HG03571 (cell line): Measurements from ENCODE around the gene SAE1.
A peak's percentile ranks its signal among the peaks of the same experiment; 100 is the strongest.

Experiments
- ATAC-seq: cut with Tn5 transposase; IDR thresholded peaks from one replicate; pipeline ENCODE4 v1.9.1; 2021; ENCODE audit not compliant: unreplicated experiment

SAE1 gene

DNA sequence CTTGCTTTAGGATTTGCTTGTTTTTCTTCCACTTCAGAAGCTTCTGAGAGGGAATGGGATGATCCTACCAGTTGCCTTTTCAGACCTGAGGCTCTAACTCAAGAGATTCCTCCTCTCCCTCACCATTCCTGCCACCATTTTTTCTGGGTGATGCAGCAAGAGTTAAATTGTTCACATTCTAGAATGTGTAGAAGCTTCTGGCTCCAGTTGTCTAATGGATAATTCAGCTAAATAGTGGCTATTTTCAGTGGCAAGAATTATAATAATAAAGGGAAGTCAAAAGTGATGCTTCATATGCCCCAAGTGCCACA lies 79.5 kb downstream of the SAE1 start:
- ATAC-seq: no peak

DNA sequence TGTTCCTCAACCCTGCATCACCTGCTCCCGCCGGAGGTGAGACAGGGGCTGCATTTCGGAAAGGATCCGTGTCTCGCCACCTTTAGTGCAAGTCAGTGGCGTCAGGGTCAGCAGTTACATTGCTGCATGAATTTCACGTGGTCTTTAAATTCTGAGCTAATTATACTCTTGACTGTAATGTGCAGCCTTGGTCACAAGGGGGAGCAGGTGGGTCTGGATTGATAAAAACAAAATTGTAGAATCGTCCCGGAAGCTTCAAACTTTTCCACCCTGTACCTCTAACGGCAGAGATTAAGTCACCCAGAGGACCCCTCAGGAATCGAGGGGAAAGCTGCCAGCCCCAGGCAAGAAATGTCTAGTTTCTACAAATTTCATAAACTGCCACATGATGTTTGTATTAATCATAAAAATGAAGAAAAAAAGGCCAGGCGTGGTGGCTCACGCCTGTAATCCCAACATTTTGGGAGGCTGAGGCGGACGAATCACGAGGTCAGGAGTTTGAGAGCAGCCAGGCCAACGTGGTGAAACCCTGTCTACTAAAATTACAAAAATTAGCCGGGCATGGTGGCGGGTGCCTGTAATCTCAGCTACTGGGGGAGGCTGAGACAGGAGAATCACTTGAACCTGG lies 80.2 kb downstream of the SAE1 start:
- ATAC-seq: no peak

DNA sequence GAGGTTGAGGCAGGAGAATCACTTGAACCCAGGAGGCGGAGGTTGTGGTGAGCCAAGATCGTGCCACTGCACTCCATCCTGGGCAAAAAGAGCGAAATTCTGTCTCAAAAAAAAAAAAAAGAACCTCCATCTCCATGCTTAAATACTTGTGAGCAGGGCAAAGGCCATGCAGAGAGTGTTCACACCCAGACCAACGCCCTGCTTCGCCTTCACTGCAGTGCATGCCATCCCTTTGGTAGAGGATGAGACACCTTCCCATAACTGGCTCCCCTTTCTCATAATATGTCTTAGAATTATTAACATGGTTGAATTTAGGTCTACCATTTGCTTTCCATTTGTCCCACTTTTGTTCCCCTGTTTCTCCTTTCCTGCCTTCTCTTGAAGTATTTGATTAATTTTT lies 84.9 kb downstream of the SAE1 start:
- no peak for ATAC-seq

DNA sequence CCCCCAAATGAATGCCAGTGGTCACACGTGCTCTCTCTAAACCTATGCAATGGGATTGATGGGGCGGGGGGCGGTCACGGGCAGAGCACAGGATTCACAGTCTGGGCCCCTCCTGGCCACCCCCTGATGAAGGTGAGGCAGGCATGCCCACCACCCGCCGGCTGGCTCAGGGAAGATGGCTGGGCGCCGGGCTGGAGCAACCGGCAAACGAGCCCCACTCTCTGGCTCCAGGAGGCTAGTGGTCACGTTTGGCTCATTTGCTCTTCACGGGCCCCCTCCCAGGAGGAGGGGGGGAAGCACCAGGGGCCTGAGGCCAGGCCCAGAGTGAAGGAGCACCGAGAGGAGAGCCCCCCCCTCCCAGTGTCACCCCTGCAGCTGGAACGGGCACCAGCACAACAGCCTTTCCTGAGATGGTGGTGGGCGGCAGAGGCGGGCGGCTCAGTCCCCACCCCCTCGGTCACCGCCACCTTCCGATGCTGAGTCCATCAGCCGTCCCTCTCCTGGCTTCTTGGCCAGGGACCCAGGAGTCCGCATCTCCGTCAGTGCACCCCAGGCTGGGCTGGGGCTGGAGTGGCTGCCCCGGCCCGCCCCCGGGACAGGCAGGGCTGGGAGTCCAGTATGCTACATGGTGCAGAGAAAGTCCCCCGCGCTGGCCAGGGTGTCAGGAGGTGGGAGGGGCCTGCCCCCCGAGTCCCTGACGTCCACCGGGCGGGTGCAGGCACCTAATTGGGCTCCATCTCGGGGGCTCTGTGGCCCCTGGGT lies 90.6 kb downstream of the SAE1 start:
- ATAC-seq: no peak

DNA sequence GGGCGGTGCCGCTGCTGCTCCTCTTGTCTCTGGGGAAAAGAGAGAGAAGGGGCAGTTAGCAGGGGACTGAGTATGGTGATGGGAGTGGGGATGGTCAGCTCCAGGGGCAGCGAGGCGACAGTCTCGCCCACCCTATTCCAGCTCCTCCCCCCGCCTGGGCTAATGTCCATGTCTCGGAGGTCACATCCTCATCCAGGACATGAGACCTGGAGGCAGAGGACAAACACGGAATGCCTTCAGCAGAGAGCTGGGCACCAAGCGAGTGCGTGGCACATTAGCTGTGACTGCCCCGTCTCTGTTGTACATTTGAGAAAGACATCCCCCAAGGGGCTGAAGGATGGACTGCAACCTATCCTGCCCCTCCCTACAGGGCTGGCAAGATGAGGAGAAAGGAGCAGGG lies 91.3 kb downstream of the SAE1 start:
- no peak for ATAC-seq

DNA sequence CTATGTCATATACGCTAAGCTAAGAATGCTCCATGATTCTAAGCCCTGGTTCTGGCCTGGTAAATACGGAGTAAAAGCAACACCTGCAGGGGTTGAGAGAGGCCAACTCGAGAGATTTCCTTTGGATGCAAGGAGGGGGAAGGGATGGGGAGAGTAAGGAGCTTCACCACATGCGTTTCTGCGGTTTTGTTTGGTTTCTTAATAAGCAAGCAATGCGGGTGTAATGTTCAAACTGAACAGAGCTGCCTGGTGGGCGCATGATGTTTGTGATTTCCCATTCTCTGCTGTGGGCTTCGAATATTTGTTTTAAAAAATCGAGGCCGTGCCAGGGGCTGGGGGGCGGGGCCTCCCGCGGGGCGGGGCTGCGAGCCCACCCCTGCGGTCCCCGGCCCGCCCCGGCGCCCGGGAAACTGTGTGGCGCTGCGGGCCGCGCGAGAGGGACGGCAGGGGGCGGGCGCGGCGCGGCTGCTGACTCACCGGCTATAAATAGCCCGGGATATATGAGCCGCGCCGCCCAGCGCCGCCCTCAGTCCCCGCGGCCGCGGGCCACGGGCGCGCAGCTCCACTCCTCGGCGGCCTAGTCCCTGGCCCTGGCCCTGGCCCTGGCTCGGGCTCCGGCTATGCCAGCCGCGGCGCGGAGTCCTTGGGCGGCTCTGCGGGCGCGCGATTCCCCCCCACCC lies 95.3 kb downstream of the SAE1 start:
- ATAC-seq: peak; percentile 28

DNA sequence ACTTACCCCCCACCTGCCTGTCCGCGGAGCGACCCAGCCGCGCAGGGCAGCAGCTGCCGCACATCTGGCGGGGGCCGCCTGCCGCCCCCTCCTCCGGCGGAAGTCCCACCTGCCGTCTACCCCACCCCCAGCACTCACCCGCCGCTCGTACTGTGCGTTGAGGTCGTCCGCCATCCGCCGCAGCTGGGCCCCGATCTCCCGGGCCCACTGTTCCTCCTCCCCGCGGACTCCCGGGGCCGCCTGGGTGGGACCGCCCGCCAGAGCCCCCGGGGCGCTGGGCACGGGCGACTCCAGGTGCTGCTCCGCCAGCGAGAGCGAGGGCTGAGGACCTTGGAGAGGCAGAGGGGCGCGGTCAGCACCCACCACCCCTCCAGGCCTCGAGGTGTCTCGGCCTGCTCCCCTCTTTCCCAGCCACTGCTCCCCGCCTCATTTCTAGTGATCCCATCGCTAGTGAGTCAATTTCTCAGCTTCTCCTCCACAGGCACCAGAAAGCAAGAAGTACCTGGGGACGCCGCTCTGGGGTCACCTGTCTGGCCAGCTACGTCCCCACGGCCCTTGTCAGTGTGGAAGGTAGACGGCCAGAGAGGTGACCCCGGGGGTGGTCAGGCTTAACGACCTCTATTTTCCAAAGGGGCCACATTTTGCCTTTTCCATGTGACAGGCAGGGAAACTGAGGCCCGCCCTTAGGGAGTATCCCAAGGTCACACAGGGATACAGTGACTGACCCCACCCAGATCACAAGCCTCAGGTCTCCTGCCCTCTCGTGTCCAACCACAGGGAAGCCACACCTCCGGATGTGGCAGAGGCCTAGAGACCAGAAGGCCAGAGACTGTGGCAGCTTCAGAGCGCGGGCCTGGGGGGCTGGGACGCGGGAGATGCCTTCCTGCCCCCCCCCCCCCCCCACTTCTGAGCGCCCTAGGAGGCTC lies 96.1 kb downstream of the SAE1 start:
- peak; percentile 4 for ATAC-seq

DNA sequence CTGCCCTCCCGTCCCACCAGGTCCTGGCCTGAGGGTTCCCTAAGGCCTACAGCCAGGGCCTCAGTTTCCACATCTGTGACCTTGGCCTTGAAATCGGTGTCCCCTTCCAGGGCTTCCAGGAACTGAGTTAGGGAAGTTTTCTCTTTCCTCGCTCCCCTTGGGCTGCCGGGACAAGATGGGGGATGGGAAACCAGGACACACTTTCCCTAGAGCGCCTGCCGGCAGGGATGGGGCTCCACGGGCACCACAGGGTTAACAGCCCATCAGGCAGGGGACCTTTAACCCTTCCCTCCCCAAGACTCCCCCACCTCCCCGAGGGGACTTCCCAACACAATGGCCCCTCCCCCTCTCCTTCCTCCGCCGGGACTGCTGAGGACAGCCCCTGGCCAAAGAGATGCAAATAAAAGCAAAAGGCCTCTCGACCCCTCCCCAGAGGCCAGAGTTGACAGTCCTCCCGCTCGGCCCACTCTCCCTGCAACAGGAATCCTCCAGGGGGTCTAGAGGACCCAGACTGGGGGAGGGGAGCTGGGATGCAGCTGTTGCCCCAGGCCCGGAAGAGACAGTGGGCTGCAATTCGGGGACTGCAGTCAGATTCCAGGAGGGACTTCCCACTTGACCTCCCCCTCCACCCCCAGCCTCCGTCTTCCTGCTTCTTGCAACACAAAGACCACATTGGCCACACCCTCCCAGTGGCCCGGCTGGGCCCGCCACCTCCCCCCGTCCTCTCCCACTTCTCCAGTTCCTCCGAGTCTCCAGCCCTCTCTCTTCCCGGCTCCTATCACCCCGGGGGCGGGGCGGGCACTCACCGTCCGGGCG lies 96.9 kb downstream of the SAE1 start:
- no peak for ATAC-seq

DNA sequence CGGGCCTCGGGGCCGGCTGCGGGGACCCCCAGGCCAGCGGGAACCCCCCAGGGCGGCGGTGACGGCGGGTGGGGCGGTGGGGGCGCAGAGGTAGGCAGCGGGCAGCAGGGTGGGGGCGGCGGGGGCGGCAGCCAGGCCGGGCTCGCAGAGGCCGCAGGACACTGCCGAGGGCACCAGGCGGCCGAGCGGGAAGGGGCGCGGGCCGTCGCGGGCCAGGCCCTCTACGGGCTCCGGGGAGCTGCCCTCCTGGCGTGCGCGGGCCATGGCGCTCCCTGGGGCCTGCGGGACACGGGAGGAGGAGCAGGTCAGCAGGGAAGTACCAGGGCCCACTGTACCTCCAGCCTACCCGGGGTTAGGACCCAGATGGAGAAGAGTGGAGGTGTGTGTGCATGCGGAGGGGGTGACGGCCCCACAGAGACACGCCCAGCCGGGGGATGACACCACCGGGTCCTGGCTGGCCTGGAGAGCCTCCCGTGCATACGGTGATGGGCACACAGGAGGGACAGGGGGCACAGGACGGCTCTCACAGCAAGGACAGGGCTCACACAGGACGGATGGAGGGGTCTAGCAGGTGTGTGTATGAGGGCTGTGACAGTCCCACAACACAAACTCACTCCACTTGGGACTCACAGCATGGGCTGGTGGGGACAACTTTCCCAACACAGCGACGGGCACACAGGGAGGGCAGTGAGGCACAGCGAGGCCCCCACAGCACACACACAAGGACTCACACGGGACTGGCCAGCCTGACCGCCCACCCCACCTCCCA lies 97.7 kb downstream of the SAE1 start:
- no peak for ATAC-seq

DNA sequence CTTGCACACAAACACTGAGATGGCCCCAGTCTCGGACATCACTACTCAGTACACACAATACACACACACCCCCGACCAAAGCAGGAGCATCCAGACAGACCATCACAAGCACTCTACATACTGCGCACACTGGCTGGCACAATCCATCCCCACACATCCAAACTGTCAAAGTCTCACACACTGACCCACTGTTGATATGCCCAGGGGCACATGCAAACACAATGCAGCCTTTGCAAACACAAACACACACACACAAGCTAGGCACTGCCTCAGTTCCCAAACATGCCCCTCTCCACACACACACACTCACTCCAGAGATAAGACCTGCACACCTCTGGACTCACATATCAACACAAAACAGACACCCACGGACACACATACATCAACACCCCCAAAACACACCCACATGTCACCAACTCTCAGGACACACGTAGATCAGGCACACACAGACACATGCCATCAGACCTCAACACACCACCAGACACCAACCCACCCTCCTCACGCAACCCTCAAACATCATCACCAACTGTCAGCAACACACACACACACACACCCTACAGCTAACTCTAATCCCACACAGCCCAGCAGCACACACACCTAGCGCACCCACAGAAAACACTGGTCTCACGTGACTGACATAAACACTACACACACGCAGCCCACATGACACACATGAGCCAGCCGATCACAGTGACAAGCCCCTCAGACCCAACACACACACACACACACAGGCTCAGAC lies 98.5 kb downstream of the SAE1 start:
- no peak for ATAC-seq

DNA sequence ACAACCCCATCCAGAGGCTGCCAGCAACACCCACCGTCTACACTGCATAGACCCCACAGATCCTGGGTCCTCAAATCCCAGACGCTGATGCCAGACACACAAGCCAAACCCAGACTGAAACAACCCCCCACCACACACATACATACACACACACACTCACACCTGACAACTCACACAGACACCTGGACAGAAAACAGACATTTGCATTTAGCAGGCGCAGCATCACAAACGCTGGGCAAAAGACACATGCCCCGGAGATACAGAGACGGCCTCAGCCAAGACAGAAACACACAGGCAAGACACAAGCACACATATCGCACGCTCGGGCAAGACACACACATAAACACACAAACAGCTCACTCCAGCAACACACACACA lies 99.0 kb downstream of the SAE1 start:
- no peak for ATAC-seq

DNA sequence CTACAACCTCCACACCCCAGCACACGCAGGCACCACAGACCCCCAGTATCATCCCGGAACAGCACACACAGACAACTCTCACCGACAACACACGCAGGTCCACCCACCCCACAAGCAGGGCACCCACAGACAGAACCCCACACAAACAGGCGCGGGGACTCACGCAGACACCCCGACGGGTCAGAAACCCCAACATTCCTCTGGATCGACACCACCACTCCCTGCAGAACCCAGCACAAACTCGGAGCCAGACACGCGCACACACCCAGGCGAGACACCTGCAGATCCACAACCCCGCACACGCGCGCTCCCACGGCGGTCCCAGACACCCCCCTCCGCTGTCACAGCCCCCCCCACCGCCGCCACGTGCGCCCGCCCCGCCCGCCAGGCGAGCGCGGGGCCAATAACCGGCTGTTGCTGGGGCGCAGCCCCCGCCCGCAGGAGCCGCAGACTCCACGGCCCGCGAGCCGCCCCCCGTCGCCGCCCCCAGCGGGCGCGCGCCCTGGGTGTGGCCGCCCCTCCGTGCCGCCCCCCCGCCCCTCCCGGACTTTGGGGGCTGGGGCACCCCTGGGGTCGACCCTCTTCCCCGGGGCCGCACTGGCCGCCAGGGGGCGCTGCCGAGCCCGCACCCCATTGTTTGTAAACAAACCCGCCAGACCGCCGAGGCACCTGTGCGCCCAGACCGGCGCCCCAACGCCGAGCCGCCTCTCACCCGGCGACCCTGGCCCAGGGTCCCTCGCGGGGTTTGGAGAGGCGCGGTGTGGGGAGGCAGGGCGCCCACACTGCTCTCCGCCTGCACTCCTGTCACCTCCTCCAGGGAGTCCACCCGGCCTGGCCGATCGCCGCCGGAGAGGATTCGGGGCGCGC lies 99.7 kb downstream of the SAE1 start:
- no peak for ATAC-seq

DNA sequence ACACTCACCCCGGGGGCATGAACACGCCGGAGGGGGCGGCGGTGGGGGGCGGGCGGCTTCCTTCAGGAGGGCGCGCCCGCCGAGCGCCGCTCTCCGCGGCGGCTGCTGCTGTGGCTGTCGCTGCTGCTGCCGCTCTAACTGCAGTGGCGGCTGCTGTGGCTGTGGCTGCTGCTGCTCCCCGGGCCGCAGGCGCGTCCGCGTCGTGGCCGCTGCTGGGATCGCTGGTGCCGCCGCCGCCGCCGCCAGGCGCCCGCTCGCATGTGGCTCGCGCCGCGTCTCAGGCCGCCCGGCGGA lies 100.2 kb downstream of the SAE1 start, which contains the start of gene BBC3:
Gene BBC3, minus strand, starts transcription at position 279 of the 294 bp plus-strand sequence. CDS start 2,768 bp downstream, outside the sequence.
- no peak for ATAC-seq

DNA sequence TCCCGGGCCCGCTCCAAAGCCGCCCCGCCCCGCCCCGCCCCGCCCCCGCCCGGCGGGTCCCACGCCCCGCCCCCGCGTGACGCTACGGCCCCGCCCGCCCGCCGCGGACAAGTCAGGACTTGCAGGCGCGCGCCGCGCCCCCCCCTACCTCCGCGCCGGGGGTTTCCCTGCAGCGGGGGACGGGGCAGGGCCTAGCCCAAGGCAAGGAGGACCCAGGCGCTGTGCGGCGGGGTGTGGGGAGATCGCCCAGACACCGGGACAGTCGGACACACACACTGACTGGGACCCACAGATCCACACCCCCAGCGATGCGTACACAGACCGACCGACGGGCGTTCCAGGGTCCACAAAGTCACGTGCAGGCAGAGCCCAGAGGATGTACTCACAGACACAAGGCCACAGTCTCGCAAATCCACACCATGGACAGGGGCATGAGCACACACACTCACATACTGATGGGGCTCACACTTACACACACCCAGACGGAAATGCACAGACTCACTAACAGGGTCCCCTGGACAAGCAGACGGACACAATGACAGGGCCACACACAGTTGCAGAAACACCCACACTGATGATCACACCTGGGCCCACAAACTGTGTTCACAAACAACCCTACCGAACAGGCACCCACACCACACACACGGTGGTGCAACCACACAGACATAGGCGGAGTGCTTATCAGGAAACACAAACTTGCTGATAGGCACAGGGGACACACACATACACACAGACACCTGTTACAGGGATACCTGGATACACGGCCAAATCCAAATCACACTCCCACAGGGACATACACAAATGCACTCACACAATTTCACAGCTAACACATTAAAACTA lies 100.8 kb downstream of the SAE1 start:
- ATAC-seq: peak; percentile 30

DNA sequence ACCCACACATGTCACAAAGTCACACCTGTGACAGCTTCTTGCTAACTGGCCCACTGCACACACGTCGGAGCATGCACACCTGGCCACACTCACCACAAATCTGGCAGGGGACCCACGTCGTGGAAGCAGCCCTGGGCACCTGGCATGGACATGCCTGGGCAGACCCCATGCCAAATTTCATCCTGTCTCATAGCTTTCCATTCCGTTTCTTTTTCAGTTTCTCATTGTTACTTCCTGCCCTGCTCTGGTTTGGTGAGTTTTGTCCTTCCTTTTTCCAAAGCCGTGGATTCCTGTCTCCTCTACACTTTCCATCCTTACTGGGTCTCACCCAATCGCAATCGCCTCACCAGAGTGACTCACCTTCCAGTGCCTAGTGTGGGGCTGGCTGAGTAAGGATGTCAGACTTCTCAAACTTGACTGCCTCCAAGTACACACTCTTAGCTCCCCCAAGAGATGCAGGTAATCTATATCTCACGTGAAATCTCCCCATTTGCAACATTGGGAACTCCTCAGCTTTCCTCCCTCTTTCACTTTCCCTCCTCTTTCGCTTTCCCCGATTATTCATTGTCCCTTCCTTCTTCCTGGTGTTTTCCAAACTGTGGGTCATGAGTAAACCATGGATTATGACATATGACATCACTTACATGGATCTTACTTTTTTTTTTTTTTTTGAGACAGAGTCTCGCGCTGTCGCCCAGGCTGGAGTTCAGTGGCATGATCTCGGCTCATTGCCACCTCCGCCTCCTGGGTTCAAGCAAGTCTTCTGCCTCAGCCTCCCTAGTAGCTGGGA lies 102.0 kb downstream of the SAE1 start:
- no peak for ATAC-seq

DNA sequence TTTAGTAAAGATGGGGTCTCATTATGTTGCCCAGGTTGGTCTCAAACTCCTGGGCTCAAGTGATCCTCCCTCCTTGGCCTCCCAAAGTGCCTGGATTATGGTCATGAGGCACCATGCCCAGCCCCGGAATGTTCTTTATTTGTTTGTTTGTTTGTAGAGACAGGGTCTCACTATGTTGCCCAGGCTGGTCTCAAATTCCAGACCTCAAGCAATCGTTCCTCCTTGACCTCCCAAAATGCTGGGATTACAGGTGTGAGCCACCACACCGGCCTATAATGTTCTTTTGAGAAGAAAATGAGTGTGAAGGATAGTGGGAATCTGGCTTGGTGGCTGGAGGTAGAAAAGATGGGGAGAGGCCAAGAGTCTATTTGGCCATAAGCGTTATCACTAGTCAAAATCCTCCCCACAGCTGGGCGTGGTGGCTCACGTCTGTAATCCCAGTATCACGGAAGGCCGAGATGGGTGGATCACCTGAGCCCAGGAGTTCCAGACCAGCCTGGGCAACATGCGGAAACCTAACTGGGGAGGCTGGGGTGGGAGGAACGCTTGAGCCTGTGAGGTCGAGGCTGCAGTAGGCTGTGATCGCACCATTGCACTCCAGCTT lies 105.5 kb downstream of the SAE1 start:
- no peak for ATAC-seq
